ENCODE results near the gene LONP1. TPM values are rescaled to one million over a fixed set of nuclear protein-coding genes. Genes with fewer than 3 reads are reported as not detected.

LONP1 gene
- polyA plus RNA-seq, 2 of the 4 experiments (the other 2 are of a cell fraction) = 42.7 to 68.9 TPM

GRCh38 chr19:5687360-5688198, 32.4 kb downstream of the LONP1 start:
- FAIRE-seq (no peak), ATAC-seq (no peak), DNase-seq (ENCODE audit: low read depth in 1 of 2, low spot score in 1 of 2) (no peak)
- TF ChIP-seq GATA3 (IDR thresholded peaks at IDR 0.05; ENCODE audit: borderline replicate concordance) = no peak
- peak; percentile 98 for TF ChIP-seq ZFP36 (IDR thresholded peaks at IDR 0.05; ENCODE audit: borderline replicate concordance, partially characterized antibody)
- TF ChIP-seq RAD21 (conservative IDR thresholded peaks at IDR 0.05 in 1 of 2, IDR thresholded peaks at IDR 0.05 in 1 of 2) = no peak
- TF ChIP-seq NFE2L2 (conservative IDR thresholded peaks at IDR 0.05; ENCODE audit: low read length) = no peak
- peak overlapping the region; percentile 70 for H3K4me2 ChIP-seq
- H3K4me1 ChIP-seq = peaks cover 10% of the 10 kb centered on the region
- ChIA-PET CTCF (interaction anchor here (1.0 to 1.9 kb wide), 7 partner anchors 10 to 639 kb away, joined by 3 to 9 read pairs (median 5); no protein-coding TSS in a partner anchor), POLR2A (interaction anchor here (0.7 to 1.5 kb wide), 5 partner anchors 12 to 217 kb away, joined by 3 to 8 read pairs (median 5); partner anchors contain the start of genes CATSPERD, LONP1, SAFB and SAFB2)
- H3K9me3 ChIP-seq = no peaks in the 10 kb centered on the region
- WGBS (ENCODE audit: missing lambda C conversion rate) = 69% methylated on average over 26 of the region's 76 CpGs
- no peak overlapping the region; the same call in 2 of the 3 replicates for H3K4me3 ChIP-seq
- peak overlapping the region in 1 of 2 experiments; percentile 65; a peak in 2 of 6 replicates for H3K27ac ChIP-seq

- no peak for FAIRE-seq
- peak; percentile 74 to 93 for DNase-seq (ENCODE audit: low read depth in 1 of 2, low spot score in 1 of 2)
- ATAC-seq = peak; percentile 57 to 77
- 0 out of 3 replicates have a peak, but pooled peaks have one; percentile 27 for TF ChIP-seq SMC3 (IDR thresholded peaks at IDR 0.05)
- no peak for TF ChIP-seq RARB (CRISPR knock-in tag; IDR thresholded peaks at IDR 0.05)
- TF ChIP-seq MYC (IDR thresholded peaks at IDR 0.05; ENCODE audit: borderline replicate concordance, low read length) = 0 out of 2 replicates have a peak, but pooled peaks have one; percentile 58
- TF ChIP-seq SREBF2 (IDR thresholded peaks at IDR 0.05) = no peak
- peak; percentile 33 to 34; a peak in 2 of 5 replicates for TF ChIP-seq RAD21 (conservative IDR thresholded peaks at IDR 0.05 in 1 of 2, IDR thresholded peaks at IDR 0.05 in 1 of 2)
- TF ChIP-seq EHF (CRISPR knock-in tag; IDR thresholded peaks at IDR 0.05) = no peak
- no peak for TF ChIP-seq PBX3 (IDR thresholded peaks at IDR 0.05)
- TF ChIP-seq CTCF (IDR thresholded peaks at IDR 0.05) = peak; percentile 62
- TF ChIP-seq FOSL2 (IDR thresholded peaks at IDR 0.05) = no peak
- no peak for TF ChIP-seq FOSL2 (CRISPR knock-in tag; IDR thresholded peaks at IDR 0.05)
- TF ChIP-seq MAX (IDR thresholded peaks at IDR 0.05) = peak; percentile 28
- 0 out of 2 replicates have a peak, but pooled peaks have one; percentile 21 for TF ChIP-seq PHF8 (IDR thresholded peaks at IDR 0.05; ENCODE audit: borderline replicate concordance, low read depth)
- WGBS (ENCODE audit: missing lambda C conversion rate) = 0% methylated on average over 6 of the region's 59 CpGs
- Histone ChIP-seq H3K4me2 (peak overlapping the region; percentile 70), H3K9me3 (no peaks in the 10 kb centered on the region), H3K4me1 (peaks cover 2% of the 10 kb centered on the region; the same call in 2 of the 3 replicates), H3K27ac (peak overlapping the region; percentile 82 to 90), H3K4me3 (peak overlapping the region; percentile 65)
- ChIA-PET CTCF (interaction anchor here (1.0 to 1.9 kb wide), 7 partner anchors 10 to 638 kb away, joined by 3 to 9 read pairs (median 5); no protein-coding TSS in a partner anchor), POLR2A (interaction anchor here (0.7 to 1.5 kb wide), 5 partner anchors 11 to 217 kb away, joined by 3 to 8 read pairs (median 5); partner anchors contain the start of genes CATSPERD, LONP1, SAFB and SAFB2)
These were observed 33.1 kb downstream of the LONP1 start for GRCh38 chr19:5686647-5687359.

GRCh38 chr19:5686326-5686646, 33.7 kb downstream of the LONP1 start:
- Histone ChIP-seq H3K9me3 (no peaks in the 10 kb centered on the region), H3K4me1 (peaks cover under 1% of the 10 kb centered on the region; the same call in 1 of the 3 replicates), H3K4me3 (peak overlapping the region; percentile 65), H3K4me2 (peak overlapping the region; percentile 70), H3K27ac (peak overlapping the region; percentile 82 to 90; a peak in 4 of 6 replicates)
- ChIA-PET CTCF (interaction anchor here (0.9 to 1.9 kb wide), 5 partner anchors 10 to 638 kb away, joined by 3 to 9 read pairs (median 4); no protein-coding TSS in a partner anchor), POLR2A (interaction anchor here (1.0 to 1.5 kb wide), 4 partner anchors 11 to 64 kb away, joined by 3 to 5 read pairs (median 4); partner anchors contain the start of genes CATSPERD, LONP1, SAFB and SAFB2)
- 92% methylated on average over 4 of the region's 16 CpGs for WGBS (ENCODE audit: missing lambda C conversion rate)
- TF ChIP-seq CBX2 (IDR thresholded peaks at IDR 0.05; ENCODE audit: borderline replicate concordance, low read depth) (no peak), HDAC2 (IDR thresholded peaks at IDR 0.05) (no peak), ZC3H11A (IDR thresholded peaks at IDR 0.05) (no peak), PHF8 (IDR thresholded peaks at IDR 0.05; ENCODE audit: borderline replicate concordance, low read depth) (no peak), JUNB (IDR thresholded peaks at IDR 0.05) (no peak), ELK1 (IDR thresholded peaks at IDR 0.05; ENCODE audit: low read depth, low read length) (no peak), HOXB5 (CRISPR knock-in tag; IDR thresholded peaks at IDR 0.05) (no peak)
- FAIRE-seq (no peak), ATAC-seq (no peak; a peak in 2 of 6 replicates), DNase-seq (ENCODE audit: low read depth in 1 of 2, low spot score in 1 of 2) (no peak)

All from A549 (cell line).